HepG2 (cell line): ENCODE results near the gene CCT4.

Source experiments
- ATAD3A ChIP-seq: sonication (generic); formaldehyde crosslinking; IDR thresholded peaks from 2 replicates; pipeline ENCODE4 v1.4.0; 2020; ENCODE audit warnings: missing genetic modification reagents
- CTCF ChIP-seq: sonication (generic); formaldehyde crosslinking; IDR thresholded peaks from 2 replicates; pipeline ENCODE4 v1.5.0; 2020; ENCODE audit warnings: mild to moderate bottlenecking, missing genetic modification reagents, moderate library complexity
- EZH2 ChIP-seq: conservative IDR thresholded peaks from 2 replicates; pipeline ENCODE4 v1.6.1; 2012; ENCODE audit warnings: mild to moderate bottlenecking, low read depth, low read length, moderate library complexity
- KDM2A ChIP-seq: sonication (generic); formaldehyde crosslinking; IDR thresholded peaks from 2 replicates; pipeline ENCODE4 v1.4.0; 2020; ENCODE audit warnings: low read depth, missing genetic modification reagents, borderline replicate concordance
- MNT ChIP-seq: fragments of 450-650 bp; IDR thresholded peaks from 2 replicates; pipeline ENCODE4 v1.6.1; 2016
- NFKB2 ChIP-seq: sonication (generic); formaldehyde crosslinking; IDR thresholded peaks from 2 replicates; pipeline ENCODE4 v1.4.0; 2020; ENCODE audit warnings: missing genetic modification reagents, borderline replicate concordance
- SMARCC2 ChIP-seq: fragments of 450-650 bp; IDR thresholded peaks from 2 replicates; pipeline ENCODE4 v1.6.1; 2017; ENCODE audit warnings: antibody characterized with exemption, mild to moderate bottlenecking
- ZBTB25 ChIP-seq: IDR thresholded peaks from 2 replicates; pipeline ENCODE4 v1.6.1; 2018; ENCODE audit warnings: missing genetic modification reagents
- ZNF101 ChIP-seq: sonication (generic); formaldehyde crosslinking; IDR thresholded peaks from 2 replicates; pipeline ENCODE4 v1.4.0; 2020; ENCODE audit warnings: mild to moderate bottlenecking, low read depth, missing genetic modification reagents, borderline replicate concordance
- TF ChIP-seq, protein P1 (sequence below): sonication (generic); formaldehyde crosslinking; IDR thresholded peaks from 2 replicates; pipeline ENCODE4 v1.5.1; 2020; ENCODE audit warnings: missing genetic modification reagents, mild to moderate bottlenecking, borderline replicate concordance
- TF ChIP-seq, protein P2 (sequence below), 2 experiments: IDR thresholded peaks; 2 replicates each; pipeline ENCODE4 v1.6.1; 2011 to 2012; ENCODE audit warnings: low read length in 2 of 2, borderline replicate concordance in 1 of 2, low read depth in 1 of 2, mild to moderate bottlenecking in 1 of 2, moderate library complexity in 1 of 2

DNA sequence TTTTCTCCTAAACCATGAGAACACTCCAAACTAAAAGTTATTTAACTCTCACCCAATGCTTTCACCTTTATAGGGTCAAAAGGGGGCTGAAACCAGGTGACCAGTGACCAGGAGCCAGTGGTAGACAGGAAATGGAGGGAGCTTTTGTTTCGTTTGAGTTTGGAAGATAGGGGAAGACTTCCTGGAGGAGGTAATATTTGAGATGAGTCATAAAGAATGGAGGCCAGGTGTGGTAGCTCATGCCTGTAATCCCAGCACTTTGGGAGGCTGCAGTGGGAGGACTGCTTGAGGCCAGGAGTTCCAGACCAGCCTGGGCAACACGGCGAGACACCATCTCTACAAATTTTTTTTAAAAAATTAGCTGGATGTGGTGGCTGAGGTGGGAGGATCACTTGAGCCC, 43.1 kb downstream of the CCT4 start:
- no peak for TF ChIP-seq ATAD3A (CRISPR knock-in tag)
- TF ChIP-seq ZNF101 (CRISPR knock-in tag) = no peak
- TF ChIP-seq KDM2A (CRISPR knock-in tag) = no peak
- no peak for TF ChIP-seq ZBTB25 (CRISPR knock-in tag)
- no peak for TF ChIP-seq NFKB2 (CRISPR knock-in tag)
- no peak for TF ChIP-seq EZH2
- TF ChIP-seq, protein P1, sequence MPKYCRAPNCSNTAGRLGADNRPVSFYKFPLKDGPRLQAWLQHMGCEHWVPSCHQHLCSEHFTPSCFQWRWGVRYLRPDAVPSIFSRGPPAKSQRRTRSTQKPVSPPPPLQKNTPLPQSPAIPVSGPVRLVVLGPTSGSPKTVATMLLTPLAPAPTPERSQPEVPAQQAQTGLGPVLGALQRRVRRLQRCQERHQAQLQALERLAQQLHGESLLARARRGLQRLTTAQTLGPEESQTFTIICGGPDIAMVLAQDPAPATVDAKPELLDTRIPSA (CRISPR knock-in tag) = no peak
- TF ChIP-seq CTCF (CRISPR knock-in tag) = no peak
- no peak for TF ChIP-seq MNT
- TF ChIP-seq, protein P2, sequence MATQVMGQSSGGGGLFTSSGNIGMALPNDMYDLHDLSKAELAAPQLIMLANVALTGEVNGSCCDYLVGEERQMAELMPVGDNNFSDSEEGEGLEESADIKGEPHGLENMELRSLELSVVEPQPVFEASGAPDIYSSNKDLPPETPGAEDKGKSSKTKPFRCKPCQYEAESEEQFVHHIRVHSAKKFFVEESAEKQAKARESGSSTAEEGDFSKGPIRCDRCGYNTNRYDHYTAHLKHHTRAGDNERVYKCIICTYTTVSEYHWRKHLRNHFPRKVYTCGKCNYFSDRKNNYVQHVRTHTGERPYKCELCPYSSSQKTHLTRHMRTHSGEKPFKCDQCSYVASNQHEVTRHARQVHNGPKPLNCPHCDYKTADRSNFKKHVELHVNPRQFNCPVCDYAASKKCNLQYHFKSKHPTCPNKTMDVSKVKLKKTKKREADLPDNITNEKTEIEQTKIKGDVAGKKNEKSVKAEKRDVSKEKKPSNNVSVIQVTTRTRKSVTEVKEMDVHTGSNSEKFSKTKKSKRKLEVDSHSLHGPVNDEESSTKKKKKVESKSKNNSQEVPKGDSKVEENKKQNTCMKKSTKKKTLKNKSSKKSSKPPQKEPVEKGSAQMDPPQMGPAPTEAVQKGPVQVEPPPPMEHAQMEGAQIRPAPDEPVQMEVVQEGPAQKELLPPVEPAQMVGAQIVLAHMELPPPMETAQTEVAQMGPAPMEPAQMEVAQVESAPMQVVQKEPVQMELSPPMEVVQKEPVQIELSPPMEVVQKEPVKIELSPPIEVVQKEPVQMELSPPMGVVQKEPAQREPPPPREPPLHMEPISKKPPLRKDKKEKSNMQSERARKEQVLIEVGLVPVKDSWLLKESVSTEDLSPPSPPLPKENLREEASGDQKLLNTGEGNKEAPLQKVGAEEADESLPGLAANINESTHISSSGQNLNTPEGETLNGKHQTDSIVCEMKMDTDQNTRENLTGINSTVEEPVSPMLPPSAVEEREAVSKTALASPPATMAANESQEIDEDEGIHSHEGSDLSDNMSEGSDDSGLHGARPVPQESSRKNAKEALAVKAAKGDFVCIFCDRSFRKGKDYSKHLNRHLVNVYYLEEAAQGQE (IDR thresholded peaks at IDR 0.05; ENCODE audit: borderline replicate concordance in 1 of 2, low read depth in 1 of 2, low read length in 2 of 2) = no peak
- no peak for TF ChIP-seq SMARCC2
